ENCODE data around the gene ARHGEF40. TPM values are rescaled to one million over a fixed set of nuclear protein-coding genes. Genes with fewer than 3 reads are reported as not detected.

Gene ARHGEF40
- total and polyA plus RNA-seq, 12 donors, result 14.2 to 25.2 (median 17.8) TPM

- H3K36me3 ChIP-seq, result no peaks in the 10 kb centered on the region
- peak overlapping the region in 4 of 10 donors; percentile 1 to 39 (median 30) for H3K4me3 ChIP-seq
- ATAC-seq (peak in 1 of 8 donors; percentile 0), DNase-seq (no peak)
- peaks cover 3 to 50% (median 33%) of the 10 kb centered on the region in 9 donors for H3K4me1 ChIP-seq
- 46 to 48% methylated on average over 4 of the region's 4 CpGs for WGBS, 2 donors
- no peaks in the 10 kb centered on the region for H3K27me3 ChIP-seq
- TF ChIP-seq CTCF (IDR thresholded peaks at IDR 0.05), result no peak
- H3K27ac ChIP-seq, result peak overlapping the region in 9 of 10 donors; percentile 55 to 99 (median 97)
- intact Hi-C loops (cut with DNase I), result loop anchor here in 9 of 10 donors (1.0 to 10.0 kb wide), 7 partner anchors 14 to 421 kb away; partner anchors contain the start of genes ANG (in 2 of the 9) and RNASE4 (in 2 of the 9)
- H3K9me3 ChIP-seq, result no peaks in the 10 kb centered on the region
Observed at GRCh38 chr14:21106176-21106497, 36.0 kb downstream of the ARHGEF40 start.

- Histone ChIP-seq H3K27me3 (no peaks in the 10 kb centered on the region), H3K36me3 (no peaks in the 10 kb centered on the region), H3K9me3 (no peaks in the 10 kb centered on the region), H3K4me1 (peaks cover 3 to 50% (median 33%) of the 10 kb centered on the region in 9 donors), H3K4me3 (peak overlapping the region in 6 of 10 donors; percentile 1 to 39 (median 27)), H3K27ac (peak overlapping the region in 9 of 10 donors; percentile 55 to 99 (median 97))
- DNase-seq, result peak; percentile 83 to 86
- peak in 3 of 8 donors; percentile 10 to 15 (median 13) for ATAC-seq
- 14% methylated on average over 11 of the region's 11 CpGs for WGBS, 2 donors
- peak; percentile 79 to 98 (median 90) for TF ChIP-seq CTCF (IDR thresholded peaks at IDR 0.05)
- intact Hi-C loops (cut with DNase I), result loop anchor here in 9 of 10 donors (1.0 to 10.0 kb wide), 7 partner anchors 14 to 422 kb away; partner anchors contain the start of genes ANG (in 2 of the 9) and RNASE4 (in 2 of the 9)
Observed at GRCh38 chr14:21106498-21107282, 36.6 kb downstream of the ARHGEF40 start.

GRCh38 chr14:21107283-21107800, 37.2 kb downstream of the ARHGEF40 start:
- WGBS, 2 donors, result 56% methylated on average over 5 of the region's 5 CpGs
- DNase-seq, result peak in 1 of 2 donors; percentile 29

More at GRCh38 chr14:21107283-21107800, 37.2 kb downstream of the ARHGEF40 start:
- no peaks in the 10 kb centered on the region for H3K36me3 ChIP-seq
- TF ChIP-seq CTCF (IDR thresholded peaks at IDR 0.05), result no peak
- H3K9me3 ChIP-seq, result no peaks in the 10 kb centered on the region
- H3K27me3 ChIP-seq, result no peaks in the 10 kb centered on the region
- peaks cover 3 to 50% (median 33%) of the 10 kb centered on the region in 9 donors for H3K4me1 ChIP-seq
- no peak for ATAC-seq
- intact Hi-C loops (cut with DNase I), result loop anchor here in 9 of 10 donors (2.0 to 10.0 kb wide), 6 partner anchors 39 to 423 kb away; partner anchors contain the start of genes ANG (in 2 of the 9) and RNASE4 (in 2 of the 9)
- H3K27ac ChIP-seq, result peak overlapping the region in 9 of 10 donors; percentile 55 to 99 (median 97)
- H3K4me3 ChIP-seq, result no peak overlapping the region
